Hematopoietic multipotent progenitor cell treated with erythropoietin and hydrocortisone succinate and interleukin-3 and kit ligand, for 8 days (in vitro differentiated cells): Measurements from ENCODE around the gene WDR91.
"Not testable (repeated sequence)": the region's sequence is repeated elsewhere in the genome, so short reads cannot be mapped to it uniquely, and the experiment has no call there.

ENCODE experiments used
- DNase-seq: peaks from one replicate; pipeline ENCODE4 v3.0.0-alpha.2; 2015

The WDR91 gene

GRCh38 chr7:135232720-135233119, 21.4 kb upstream of the WDR91 start:
- DNase-seq: peak; percentile 25

DNA sequence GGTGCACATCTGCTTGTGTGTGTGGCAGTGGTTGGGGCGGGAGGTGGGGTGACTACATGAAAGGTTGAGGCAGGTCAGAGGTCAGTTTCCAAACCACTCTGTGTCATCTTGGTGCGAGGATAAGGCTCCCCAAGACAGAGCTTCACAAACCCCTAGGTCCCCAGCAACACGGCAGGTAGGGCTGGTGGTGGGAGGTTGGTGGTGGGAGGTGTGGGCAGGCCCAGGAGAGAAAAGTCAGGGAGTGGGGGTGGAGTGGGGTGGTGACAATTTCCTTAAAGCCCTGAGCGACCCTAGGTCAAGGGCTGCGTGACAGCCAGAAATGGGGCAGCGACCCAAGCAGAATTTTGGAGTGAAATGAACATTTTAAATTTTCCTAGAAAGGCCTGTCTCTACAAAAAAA, 20.8 kb upstream of the WDR91 start:
- no peak for DNase-seq

DNA sequence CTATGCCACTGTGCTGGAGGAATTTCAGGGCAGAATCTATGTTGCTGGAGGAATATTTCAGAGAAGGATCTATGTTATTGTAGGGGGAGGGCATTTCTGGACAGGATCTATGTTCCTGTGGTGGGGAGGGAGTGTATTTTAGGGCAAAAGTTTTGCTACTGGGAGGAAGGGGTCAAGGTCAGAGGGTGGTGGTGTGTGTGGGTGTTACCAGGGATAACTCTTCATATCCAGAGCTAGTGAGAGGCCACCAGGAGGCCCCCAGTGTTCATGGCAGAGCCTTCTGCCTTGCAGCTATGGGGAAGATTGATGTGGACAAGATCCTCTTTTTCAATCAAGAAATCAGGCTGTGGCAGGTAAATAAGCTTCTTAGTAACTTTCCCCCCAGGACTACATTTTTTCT, 20.4 kb upstream of the WDR91 start:
- DNase-seq: no peak

GRCh38 chr7:135224027-135224426, 12.7 kb upstream of the WDR91 start:
- DNase-seq: no peak

- DNase-seq: no peak
Observed at GRCh38 chr7:135217645-135218509, 6.6 kb upstream of the WDR91 start.

GRCh38 chr7:135215698-135216097, 4.4 kb upstream of the WDR91 start:
- DNase-seq: no peak

DNA sequence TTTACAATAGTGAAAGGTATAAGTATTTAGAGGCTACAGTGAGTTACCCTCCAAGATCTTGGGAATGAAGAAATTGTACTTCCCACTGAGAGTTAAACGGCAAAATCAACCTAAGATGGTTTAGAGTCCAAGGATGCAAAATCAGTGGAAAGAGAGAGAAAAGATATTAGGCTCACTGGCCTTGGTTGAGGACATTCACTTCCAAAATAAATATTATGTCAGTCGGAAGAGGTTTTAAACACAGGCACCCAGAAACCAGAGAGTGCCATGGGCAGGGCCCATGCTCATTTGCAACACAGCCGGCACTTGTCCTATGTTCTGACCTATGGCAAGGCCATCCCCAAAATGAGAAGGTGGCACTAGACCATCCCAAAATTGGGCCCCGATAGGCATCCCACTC, 3.9 kb upstream of the WDR91 start:
- no peak for DNase-seq

DNA sequence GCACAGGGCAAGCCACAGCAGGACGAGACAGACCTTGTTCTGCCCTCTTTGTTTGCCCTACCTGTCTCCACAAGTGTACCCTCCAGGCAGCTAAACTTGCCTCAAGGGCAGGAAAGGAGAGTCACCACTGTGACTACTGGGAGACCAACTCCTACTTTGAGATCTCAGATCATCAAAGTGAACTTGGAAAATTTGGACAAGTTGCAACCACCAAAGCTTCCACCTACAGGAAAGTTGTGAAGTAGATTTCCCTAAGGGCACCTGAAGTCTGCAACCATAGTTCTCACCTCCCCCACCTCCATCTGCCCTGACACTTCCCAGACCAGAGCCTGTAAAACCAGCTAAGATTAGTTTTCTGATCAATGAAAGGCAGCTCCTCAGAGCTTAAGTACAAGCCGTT, 2.5 kb upstream of the WDR91 start:
- DNase-seq: no peak

GRCh38 chr7:135211946-135212685, 790 bp upstream of the WDR91 start:
- DNase-seq: not testable (repeated sequence)

DNA sequence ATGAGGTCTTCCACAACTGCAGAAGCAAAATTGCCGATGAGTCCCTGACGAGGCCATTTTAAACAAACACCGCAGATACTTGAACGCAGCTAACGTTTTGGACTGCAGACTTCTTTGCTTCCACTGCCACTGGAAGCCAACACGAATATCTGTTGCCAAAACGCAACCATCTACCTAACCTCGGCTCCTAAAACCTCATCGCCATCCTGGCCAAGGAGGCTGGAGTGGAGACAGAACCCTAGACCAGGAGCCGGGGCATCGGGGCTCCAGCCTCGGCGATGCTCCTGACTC, 493 bp downstream of the WDR91 start:
- peak; percentile 42 for DNase-seq

DNA sequence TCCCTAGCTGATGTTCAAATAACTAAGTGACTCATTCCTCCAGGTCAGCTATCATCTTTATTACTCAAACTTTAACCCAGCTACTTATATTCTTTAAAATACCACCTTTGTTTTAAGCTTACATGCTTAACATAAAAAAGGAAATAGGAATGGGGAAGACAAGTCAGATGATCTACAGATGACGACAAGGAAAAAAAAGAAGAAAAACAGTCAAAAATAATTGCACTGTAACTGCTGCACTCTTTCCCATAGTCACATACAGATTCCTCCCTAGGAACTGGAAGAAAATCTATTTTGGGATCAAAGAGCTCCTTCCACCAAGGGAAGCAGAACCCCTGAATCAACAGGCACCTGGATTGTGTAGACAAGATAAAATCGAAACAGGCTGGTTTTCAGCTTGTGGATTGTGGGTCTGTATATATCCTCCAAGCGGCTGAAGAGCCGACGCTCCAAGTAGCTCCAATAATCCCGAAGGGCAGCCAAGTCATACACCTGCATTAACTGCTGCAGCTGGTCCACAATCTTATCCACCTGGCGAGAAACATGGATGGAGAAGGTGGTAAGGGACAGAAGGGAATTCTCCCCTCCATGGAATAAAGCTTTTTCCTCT, 2.0 kb downstream of the WDR91 start:
- no peak for DNase-seq

GRCh38 chr7:135208102-135208793, 3.1 kb downstream of the WDR91 start:
- peak; percentile 50 for DNase-seq

- DNase-seq: peak; percentile 64
Observed at GRCh38 chr7:135207406-135208101, 3.8 kb downstream of the WDR91 start.

DNA sequence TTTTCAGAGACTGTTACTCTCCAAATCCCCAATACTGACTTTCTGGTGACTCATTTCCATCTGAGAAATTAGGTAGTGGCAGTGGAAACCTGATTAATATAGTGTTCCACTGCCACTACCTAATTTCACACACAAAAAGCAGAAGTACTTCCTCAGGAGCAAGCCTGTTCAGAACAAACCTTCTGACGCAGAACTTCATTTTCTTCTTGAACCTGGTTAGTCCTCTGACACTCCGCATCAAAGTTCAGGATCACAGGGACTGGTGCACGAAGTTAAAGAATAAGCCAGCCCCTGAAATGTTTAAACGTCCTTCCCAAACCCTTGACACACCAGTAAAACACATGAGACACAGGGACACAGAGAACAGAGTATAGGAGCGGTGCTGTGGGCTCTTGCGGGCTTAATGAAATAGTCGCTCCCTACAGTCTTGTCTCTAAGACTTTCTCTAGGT, 4.4 kb downstream of the WDR91 start:
- no peak for DNase-seq

GRCh38 chr7:135205850-135206249, 5.5 kb downstream of the WDR91 start:
- DNase-seq: no peak

DNA sequence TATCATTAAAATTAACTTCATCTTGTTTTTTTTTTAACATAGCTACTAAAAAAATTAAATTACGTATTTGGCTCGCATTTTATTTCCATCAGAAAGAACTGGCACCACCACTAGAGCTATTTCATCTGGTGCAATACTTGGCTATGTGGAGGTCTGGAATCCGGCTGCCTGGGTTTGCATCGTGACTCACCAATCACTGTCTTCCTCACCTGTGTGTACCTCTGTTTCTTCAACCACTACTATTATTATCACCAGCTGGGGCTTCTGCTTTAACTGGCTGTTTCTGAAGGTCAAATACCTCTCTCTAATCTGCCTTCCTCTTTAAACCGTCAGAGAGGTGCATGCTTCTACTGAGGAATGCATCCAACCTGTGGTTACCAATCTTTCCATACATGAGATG, 6.5 kb downstream of the WDR91 start:
- no peak for DNase-seq

DNA sequence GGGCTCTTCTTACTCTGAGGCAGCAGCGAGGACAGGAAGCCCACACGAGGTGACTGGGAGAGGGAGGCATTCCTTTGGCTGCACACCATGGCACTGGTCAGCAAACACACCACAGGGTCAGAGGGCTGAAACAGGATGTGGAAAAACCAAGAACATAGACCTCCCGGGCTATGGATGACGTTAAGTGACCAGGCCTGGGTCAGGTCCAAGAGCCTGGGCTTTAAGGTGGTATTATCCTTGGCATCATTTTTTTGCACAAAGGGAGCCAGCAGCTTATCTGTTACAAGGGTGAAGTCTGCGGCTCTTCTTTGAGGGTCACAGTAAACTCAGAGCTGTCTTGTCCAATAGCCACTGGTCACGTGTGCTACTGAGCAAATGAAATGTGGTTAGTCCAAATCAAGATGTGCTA, 7.0 kb downstream of the WDR91 start:
- DNase-seq: no peak

DNA sequence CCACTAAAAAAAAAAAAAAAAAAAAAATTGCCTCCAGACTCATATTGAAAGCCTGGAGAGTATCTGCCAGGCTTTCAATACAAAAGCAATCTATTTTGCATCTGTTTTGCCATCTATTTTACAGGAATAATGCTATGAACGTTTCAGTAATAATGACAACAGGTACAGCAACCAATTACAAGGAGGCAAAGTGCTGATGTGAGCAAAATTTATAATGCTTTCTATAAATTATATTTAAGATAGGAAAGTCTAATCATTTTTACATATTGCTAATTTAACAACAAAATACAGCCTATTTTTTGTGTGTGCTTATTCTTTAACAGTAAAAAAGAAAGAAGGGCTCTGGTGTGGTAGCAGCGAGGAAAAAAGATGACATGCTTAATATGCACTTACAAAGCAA, 10.0 kb downstream of the WDR91 start:
- no peak for DNase-seq

DNA sequence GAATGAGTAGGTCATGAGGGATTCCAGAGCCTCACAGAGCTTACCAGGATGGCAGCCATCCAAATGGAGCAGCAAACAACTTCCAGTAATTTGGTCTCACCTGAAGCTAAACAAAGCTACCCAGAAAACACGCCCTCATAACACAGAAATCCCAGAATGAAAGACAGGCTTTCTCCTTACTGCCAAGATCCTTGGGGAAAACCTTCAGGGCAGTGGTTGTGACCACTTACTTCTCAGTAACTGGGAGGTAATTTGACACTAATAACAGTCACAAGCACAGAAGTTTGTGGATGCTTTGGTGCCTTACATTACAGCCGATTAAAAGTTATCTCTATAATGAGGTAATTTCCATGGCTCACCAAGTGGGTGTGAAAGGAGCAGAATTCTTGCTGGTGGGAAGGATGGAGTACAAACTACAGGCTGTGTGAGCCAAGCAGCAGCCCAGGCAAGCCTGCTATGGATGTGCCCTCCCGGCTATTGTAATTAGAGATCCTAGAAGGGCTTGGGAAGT, 10.4 kb downstream of the WDR91 start:
- no peak for DNase-seq

- DNase-seq: no peak
Observed at GRCh38 chr7:135199439-135199838, 11.9 kb downstream of the WDR91 start.

GRCh38 chr7:135197906-135198655, 13.2 kb downstream of the WDR91 start:
- DNase-seq: no peak

GRCh38 chr7:135197343-135197742, 14.0 kb downstream of the WDR91 start:
- no peak for DNase-seq
